HUES48 (cell line): ENCODE measurements around the gene EML3.
A peak's percentile ranks its signal among the peaks of the same experiment; 100 is the strongest.

Experiments
- H3K27ac ChIP-seq: one replicate; pipeline ENCODE4 v1.7.0; 2013; ENCODE audit warnings: low read depth, low read length, inconsistent platforms
- H3K27me3 ChIP-seq: 2 replicates; pipeline ENCODE4 v1.6.1; 2013; ENCODE audit warnings: mild to moderate bottlenecking, low read length; ENCODE audit not compliant: control insufficient read depth, insufficient read depth
- H3K36me3 ChIP-seq: 2 replicates; pipeline ENCODE4 v1.6.1; 2013; ENCODE audit warnings: low read length; ENCODE audit not compliant: control insufficient read depth, insufficient read depth
- H3K4me1 ChIP-seq: 2 replicates; pipeline ENCODE4 v1.6.1; 2013; ENCODE audit warnings: mild to moderate bottlenecking, low read length; ENCODE audit not compliant: control insufficient read depth, insufficient read depth
- H3K4me3 ChIP-seq: 2 replicates; pipeline ENCODE4 v1.5.1; 2013; ENCODE audit warnings: mild to moderate bottlenecking, low read depth, low read length
- H3K9ac ChIP-seq: 2 replicates; pipeline ENCODE4 v1.6.1; 2013; ENCODE audit warnings: mild to moderate bottlenecking, low read depth, low read length, moderate library complexity
- H3K9me3 ChIP-seq: 2 replicates; pipeline ENCODE4 v1.6.1; 2013; ENCODE audit warnings: low read length; ENCODE audit not compliant: control insufficient read depth, insufficient read depth

Gene EML3

GRCh38 chr11:62555464-62556107, 57.0 kb downstream of the EML3 start:
- peak overlapping the region; percentile 80 for H3K27ac ChIP-seq
- H3K9me3 ChIP-seq, result no peaks in the 10 kb centered on the region
- no peak overlapping the region for H3K9ac ChIP-seq
- H3K4me1 ChIP-seq, result peaks cover 61% of the 10 kb centered on the region
- H3K36me3 ChIP-seq, result peaks cover 39% of the 10 kb centered on the region
- H3K27me3 ChIP-seq, result no peaks in the 10 kb centered on the region
- H3K4me3 ChIP-seq, result no peak overlapping the region

- H3K27me3 ChIP-seq, result no peaks in the 10 kb centered on the region
- H3K27ac ChIP-seq, result peak overlapping the region; percentile 93
- H3K4me3 ChIP-seq, result no peak overlapping the region
- H3K36me3 ChIP-seq, result peaks cover 30% of the 10 kb centered on the region
- no peak overlapping the region for H3K9ac ChIP-seq
- H3K9me3 ChIP-seq, result no peaks in the 10 kb centered on the region
- peaks cover 52% of the 10 kb centered on the region for H3K4me1 ChIP-seq
These were observed 58.0 kb downstream of the EML3 start for GRCh38 chr11:62554387-62555167.

GRCh38 chr11:62553839-62554361, 58.7 kb downstream of the EML3 start:
- Histone ChIP-seq H3K36me3 (peaks cover 23% of the 10 kb centered on the region), H3K27ac (peak overlapping the region; percentile 93), H3K9ac (no peak overlapping the region), H3K27me3 (peaks cover 3% of the 10 kb centered on the region), H3K4me3 (peak overlapping the region; percentile 38), H3K9me3 (no peaks in the 10 kb centered on the region), H3K4me1 (peaks cover 45% of the 10 kb centered on the region)

- H3K36me3 ChIP-seq, result peaks cover 17% of the 10 kb centered on the region
- H3K9ac ChIP-seq, result peak overlapping the region; percentile 47
- peaks cover 9% of the 10 kb centered on the region for H3K27me3 ChIP-seq
- peak overlapping the region; percentile 38 for H3K4me3 ChIP-seq
- peaks cover 45% of the 10 kb centered on the region for H3K4me1 ChIP-seq
- H3K9me3 ChIP-seq, result no peaks in the 10 kb centered on the region
- H3K27ac ChIP-seq, result peak overlapping the region; percentile 93
These were observed 59.3 kb downstream of the EML3 start for GRCh38 chr11:62553080-62553838.

- peaks cover 10% of the 10 kb centered on the region for H3K36me3 ChIP-seq
- peak overlapping the region; percentile 47 for H3K9ac ChIP-seq
- H3K27me3 ChIP-seq, result peaks cover 16% of the 10 kb centered on the region
- H3K27ac ChIP-seq, result peak overlapping the region; percentile 93
- peaks cover 50% of the 10 kb centered on the region for H3K4me1 ChIP-seq
- H3K9me3 ChIP-seq, result no peaks in the 10 kb centered on the region
- peak overlapping the region; percentile 38 for H3K4me3 ChIP-seq
These were observed 60.0 kb downstream of the EML3 start for GRCh38 chr11:62552485-62553079.
